ENCODE results near the gene FAM193B.

DNA sequence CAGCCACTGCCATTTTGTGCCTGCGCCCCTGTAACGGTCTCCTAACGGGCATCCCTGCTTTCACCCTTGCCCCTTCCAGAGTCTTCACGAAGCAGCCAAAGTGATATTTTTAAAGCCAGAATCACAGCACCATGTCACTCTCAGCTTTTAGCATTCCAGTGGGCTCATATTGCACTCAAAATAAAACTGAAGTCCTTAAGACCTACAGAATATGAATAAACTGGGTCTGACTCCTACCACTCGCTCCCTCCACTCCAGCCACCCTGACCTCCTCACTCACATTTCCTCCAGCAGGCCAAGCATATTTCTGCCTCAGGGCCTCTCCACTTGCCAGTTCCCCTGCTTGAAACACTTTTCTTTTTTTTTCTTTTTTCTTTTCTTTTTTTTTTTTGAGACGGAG, 54.5 kb downstream of the FAM193B start:
- TF ChIP-seq POLR2A (IDR thresholded peaks at IDR 0.05; ENCODE audit: low read length) (no peak), EP300 (IDR thresholded peaks at IDR 0.05) (no peak), ZFP36 (IDR thresholded peaks at IDR 0.05; ENCODE audit: borderline replicate concordance, partially characterized antibody) (no peak)
- TF ChIP-seq, protein P1, sequence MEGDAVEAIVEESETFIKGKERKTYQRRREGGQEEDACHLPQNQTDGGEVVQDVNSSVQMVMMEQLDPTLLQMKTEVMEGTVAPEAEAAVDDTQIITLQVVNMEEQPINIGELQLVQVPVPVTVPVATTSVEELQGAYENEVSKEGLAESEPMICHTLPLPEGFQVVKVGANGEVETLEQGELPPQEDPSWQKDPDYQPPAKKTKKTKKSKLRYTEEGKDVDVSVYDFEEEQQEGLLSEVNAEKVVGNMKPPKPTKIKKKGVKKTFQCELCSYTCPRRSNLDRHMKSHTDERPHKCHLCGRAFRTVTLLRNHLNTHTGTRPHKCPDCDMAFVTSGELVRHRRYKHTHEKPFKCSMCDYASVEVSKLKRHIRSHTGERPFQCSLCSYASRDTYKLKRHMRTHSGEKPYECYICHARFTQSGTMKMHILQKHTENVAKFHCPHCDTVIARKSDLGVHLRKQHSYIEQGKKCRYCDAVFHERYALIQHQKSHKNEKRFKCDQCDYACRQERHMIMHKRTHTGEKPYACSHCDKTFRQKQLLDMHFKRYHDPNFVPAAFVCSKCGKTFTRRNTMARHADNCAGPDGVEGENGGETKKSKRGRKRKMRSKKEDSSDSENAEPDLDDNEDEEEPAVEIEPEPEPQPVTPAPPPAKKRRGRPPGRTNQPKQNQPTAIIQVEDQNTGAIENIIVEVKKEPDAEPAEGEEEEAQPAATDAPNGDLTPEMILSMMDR (IDR thresholded peaks at IDR 0.05) = no peak
- TF ChIP-seq, protein P2, sequence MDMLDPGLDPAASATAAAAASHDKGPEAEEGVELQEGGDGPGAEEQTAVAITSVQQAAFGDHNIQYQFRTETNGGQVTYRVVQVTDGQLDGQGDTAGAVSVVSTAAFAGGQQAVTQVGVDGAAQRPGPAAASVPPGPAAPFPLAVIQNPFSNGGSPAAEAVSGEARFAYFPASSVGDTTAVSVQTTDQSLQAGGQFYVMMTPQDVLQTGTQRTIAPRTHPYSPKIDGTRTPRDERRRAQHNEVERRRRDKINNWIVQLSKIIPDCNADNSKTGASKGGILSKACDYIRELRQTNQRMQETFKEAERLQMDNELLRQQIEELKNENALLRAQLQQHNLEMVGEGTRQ (IDR thresholded peaks at IDR 0.05) = no peak

All from A549 (cell line).